Right lobe of liver (tissue), 6 donors: ENCODE results near the gene SAFB2. TPM values are rescaled to one million over a fixed set of nuclear protein-coding genes. Genes with fewer than 3 reads are reported as not detected.

Experiments used
- ATAC-seq, 4 donors: fragments of 200-7000 bp; cut with Tn5 transposase; one replicate each; pipeline ENCODE4 v1.9.1; 2020; ENCODE audit warnings: mild to moderate bottlenecking in 4 of 4, moderate library complexity in 4 of 4
- DNase-seq, 3 donors: peaks; one replicate each; pipeline ENCODE4 v3.0.0-alpha.2; 2020
- H3K27ac ChIP-seq, 3 donors: fragments of 200-600 bp; one replicate each; pipeline ENCODE4 v1.8.0; 2022
- H3K27me3 ChIP-seq, 2 donors: fragments of 200-600 bp; one replicate each; pipeline ENCODE4 v1.8.0; 2022
- H3K36me3 ChIP-seq, 4 donors: fragments of 200-600 bp; sonication (generic) in 1 of 4; one replicate each; pipeline versions ENCODE4 v1.5.1 to v1.8.0; 2017 to 2022; ENCODE audit warnings: control low read depth in 1 of 4
- H3K4me1 ChIP-seq, 4 donors: fragments of 200-600 bp; sonication (generic) in 1 of 4; one replicate each; pipeline versions ENCODE4 v1.5.1 to v1.8.0; 2017 to 2022; ENCODE audit warnings: control low read depth in 1 of 4
- H3K4me3 ChIP-seq, 3 donors: fragments of 200-600 bp; one replicate each; pipeline ENCODE4 v1.8.0; 2022
- H3K9me3 ChIP-seq, 4 donors: fragments of 200-600 bp; sonication (generic) in 1 of 4; one replicate each; pipeline versions ENCODE4 v1.5.1 to v1.8.0; 2017 to 2022; ENCODE audit warnings: control low read depth in 1 of 4
- CTCF ChIP-seq, 4 donors: fragments of 200-600 bp in 3 of 4; fragments of 450-650 bp in 1 of 4; IDR thresholded peaks; one replicate each; pipeline versions ENCODE4 v1.5.1 to v1.8.0; 2016 to 2022; ENCODE audit warnings: antibody characterized with exemption in 4 of 4, mild to moderate bottlenecking in 2 of 4
- POLR2A ChIP-seq: fragments of 450-650 bp; IDR thresholded peaks from one replicate; pipeline ENCODE4 v1.6.1; 2017; ENCODE audit warnings: antibody characterized with exemption, mild to moderate bottlenecking
- WGBS: methylation state at CpG from one replicate; pipeline ENCODE4 v1.1.6; 2018; ENCODE audit warnings: low coverage, low lambda C conversion rate; ENCODE audit not compliant: insufficient coverage; ENCODE audit errors: missing lambda C conversion rate; 5-methylcytosine and 5-hydroxymethylcytosine counted together
- intact Hi-C, 2 donors: fragments of 100-400 bp; cut with DNase I; formaldehyde crosslinking; loops; one replicate each; pipeline versions ENCODE4 v1.11.2 to v1.14.1; 2022
- total RNA-seq, 6 experiments: library from RNA; depleted of rRNA in 2 of 6; stranded (reverse); fragments of >200 nt in 2 of 6; fragmentation: NEBNext Ultra II Directional in 3 of 6; extraction: Animal tissue kit (Norgen Biotek cat#: 25700) in 3 of 6; gene quantifications; one replicate each; pipeline versions ENCODE4 v1.1.0 to v1.2.4, GENCODE V29; 2016 to 2023
- donor health status: DM: no; HTN: yes; CAD: no.
- donor health status: DM: no; HTN: no; CAD: no.
- donor health status: DM: no; HTN: no; CAD: no.
- donor health status: DM: no; HTN: yes; CAD: no.
- donor health status: DM: no; HTN: yes; CAD: no.

Gene SAFB2
- total RNA-seq, 6 experiments from 2014 or later = 16.9 to 48.9 (median 41.7) TPM

- no peak for TF ChIP-seq CTCF (IDR thresholded peaks at IDR 0.05)
- TF ChIP-seq POLR2A = no peak
- Histone ChIP-seq H3K4me3 (peak overlapping the region; percentile 95 to 100 (median 96)), H3K27ac (peak overlapping the region; percentile 90 to 96 (median 95)), H3K9me3 (no peaks in the 10 kb centered on the region), H3K4me1 (peaks cover 0 to 61% (median 20%) of the 10 kb centered on the region in 4 donors), H3K27me3 (no peaks in the 10 kb centered on the region), H3K36me3 (peaks cover 0 to 44% (median 17%) of the 10 kb centered on the region in 4 donors)
- peak in 1 of 3 donors; percentile 51 for DNase-seq
- under 1% methylated on average over 25 of the region's 50 CpGs for WGBS
- intact Hi-C loops = no loop called here
- ATAC-seq = peak in 1 of 4 donors; percentile 8
Measured at GRCh38 chr19:5623397-5624017, 931 bp upstream of the SAFB2 start.

GRCh38 chr19:5621945-5622464 is 571 bp downstream of the SAFB2 start:
- Histone ChIP-seq H3K9me3 (no peaks in the 10 kb centered on the region), H3K27ac (peak overlapping the region; percentile 69 to 95 (median 82)), H3K27me3 (no peaks in the 10 kb centered on the region), H3K36me3 (peaks cover 0 to 49% (median 14%) of the 10 kb centered on the region in 4 donors), H3K4me3 (peak overlapping the region; percentile 95 to 100 (median 96)), H3K4me1 (peaks cover 0 to 47% (median 17%) of the 10 kb centered on the region in 4 donors)
- intact Hi-C loops = no loop called here
- TF ChIP-seq POLR2A = no peak
- no peak for TF ChIP-seq CTCF (IDR thresholded peaks at IDR 0.05)
- ATAC-seq (no peak), DNase-seq (peak; percentile 24 to 60 (median 48))
- 0% methylated on average over 12 of the region's 35 CpGs for WGBS

GRCh38 chr19:5621311-5621944 is 1.1 kb downstream of the SAFB2 start:
- H3K36me3 ChIP-seq = peaks cover 0 to 49% (median 12%) of the 10 kb centered on the region in 4 donors
- peaks cover 0 to 47% (median 17%) of the 10 kb centered on the region in 4 donors for H3K4me1 ChIP-seq
- 27% methylated on average over 12 of the region's 14 CpGs for WGBS
- H3K27me3 ChIP-seq = no peaks in the 10 kb centered on the region
- no peak for ATAC-seq
- DNase-seq = no peak
- no peaks in the 10 kb centered on the region for H3K9me3 ChIP-seq
- intact Hi-C loops = no loop called here
- peak overlapping the region; percentile 95 to 100 (median 96) for H3K4me3 ChIP-seq
- H3K27ac ChIP-seq = peak overlapping the region in 2 of 3 donors; percentile 82 to 95
- no peak for TF ChIP-seq CTCF (IDR thresholded peaks at IDR 0.05)
- TF ChIP-seq POLR2A = no peak

- Histone ChIP-seq H3K4me3 (no peak overlapping the region), H3K36me3 (peaks cover 9 to 52% (median 23%) of the 10 kb centered on the region in 4 donors), H3K9me3 (no peaks in the 10 kb centered on the region), H3K27me3 (no peaks in the 10 kb centered on the region), H3K4me1 (peaks cover 0 to 37% (median 12%) of the 10 kb centered on the region in 4 donors), H3K27ac (no peak overlapping the region)
- no peak for DNase-seq
- 41% methylated on average over 3 of the region's 3 CpGs for WGBS
- ATAC-seq = no peak
- TF ChIP-seq POLR2A = no peak
- TF ChIP-seq CTCF (IDR thresholded peaks at IDR 0.05) = no peak
- intact Hi-C loops = loop anchor here in 1 of 2 donors (10.0 kb wide), 1 partner anchor 55 kb away; no protein-coding TSS in a partner anchor
Measured at GRCh38 chr19:5619946-5620345, 2.6 kb downstream of the SAFB2 start.
